ENCODE measurements around the gene NCSTN. TPM values are rescaled to one million over a fixed set of nuclear protein-coding genes. Genes with fewer than 3 reads are reported as not detected.

NCSTN gene
- polyA plus RNA-seq, 3 donors: 125 to 238 (median 145) TPM

GRCh38 chr1:160374306-160375110, 31.3 kb downstream of the NCSTN start:
- intact Hi-C loops (cut with micrococcal nuclease): loop anchor here in 1 of 2 donors (5.0 kb wide), 2 partner anchors 37 to 182 kb away; partner anchors contain the start of gene CASQ1
- H3K36me3 Mint-ChIP-seq: no peaks in the 10 kb centered on the region
- no peaks in the 10 kb centered on the region for H3K36me3 ChIP-seq (replicated peaks in 1 of 2; ENCODE audit: control insufficient read depth in 1 of 2, insufficient read depth in 2 of 2, low read length in 2 of 2)
- no peaks in the 10 kb centered on the region for H4K20me1 ChIP-seq (ENCODE audit: insufficient read depth, low read length)
- H3K27me3 ChIP-seq (ENCODE audit: control insufficient read depth in 2 of 2, insufficient read depth in 2 of 2, low read length in 2 of 2): no peaks in the 10 kb centered on the region
- peak overlapping the region; percentile 78 for H2AFZ ChIP-seq (ENCODE audit: insufficient read depth, low read depth, low read length, poor library complexity, severe bottlenecking)
- no peak for TF ChIP-seq CTCF (IDR thresholded peaks at IDR 0.05)
- H3K4me2 ChIP-seq (replicated peaks; ENCODE audit: extremely low read depth, low read length, poor library complexity, severe bottlenecking): peak overlapping the region; percentile 74
- no peak overlapping the region for H3K4me3 Mint-ChIP-seq
- peaks cover 39% of the 10 kb centered on the region for H3K4me1 Mint-ChIP-seq
- peak overlapping the region in 5 of 7 donors; percentile 10 to 95 (median 73) for H3K27ac Mint-ChIP-seq
- no peak overlapping the region for H3K9ac ChIP-seq (ENCODE audit: insufficient read depth, low read length, poor library complexity, severe bottlenecking)
- peaks cover 3 to 8% (median 5%) of the 10 kb centered on the region in 3 donors for H3K27me3 Mint-ChIP-seq (ENCODE audit: low read depth in 3 of 3)
- peaks cover 28 to 37% of the 10 kb centered on the region in 2 donors for H3K4me1 ChIP-seq (ENCODE audit: control insufficient read depth in 1 of 2, insufficient read depth in 2 of 2, low read length in 2 of 2)
- no peaks in the 10 kb centered on the region for H3K79me2 ChIP-seq (ENCODE audit: insufficient read depth, low read length)
- peak overlapping the region; percentile 50 to 75 for H3K27ac ChIP-seq (ENCODE audit: low read depth in 1 of 2, low read length in 2 of 2)
- H3K4me3 ChIP-seq (replicated peaks in 1 of 3; ENCODE audit: low read depth in 2 of 3, low read length in 3 of 3): peak overlapping the region in 1 of 3 experiments; percentile 30
- H3K9me3 Mint-ChIP-seq: peaks cover 0 to 2% (median 0%) of the 10 kb centered on the region in 7 donors
- 81% methylated on average over 6 of the region's 6 CpGs for WGBS (ENCODE audit: insufficient coverage)
- no peak for DNase-seq
- H3K9me3 ChIP-seq (replicated peaks in 1 of 2; ENCODE audit: control insufficient read depth in 1 of 2, insufficient read depth in 1 of 2, low read length in 2 of 2): no peaks in the 10 kb centered on the region

DNA sequence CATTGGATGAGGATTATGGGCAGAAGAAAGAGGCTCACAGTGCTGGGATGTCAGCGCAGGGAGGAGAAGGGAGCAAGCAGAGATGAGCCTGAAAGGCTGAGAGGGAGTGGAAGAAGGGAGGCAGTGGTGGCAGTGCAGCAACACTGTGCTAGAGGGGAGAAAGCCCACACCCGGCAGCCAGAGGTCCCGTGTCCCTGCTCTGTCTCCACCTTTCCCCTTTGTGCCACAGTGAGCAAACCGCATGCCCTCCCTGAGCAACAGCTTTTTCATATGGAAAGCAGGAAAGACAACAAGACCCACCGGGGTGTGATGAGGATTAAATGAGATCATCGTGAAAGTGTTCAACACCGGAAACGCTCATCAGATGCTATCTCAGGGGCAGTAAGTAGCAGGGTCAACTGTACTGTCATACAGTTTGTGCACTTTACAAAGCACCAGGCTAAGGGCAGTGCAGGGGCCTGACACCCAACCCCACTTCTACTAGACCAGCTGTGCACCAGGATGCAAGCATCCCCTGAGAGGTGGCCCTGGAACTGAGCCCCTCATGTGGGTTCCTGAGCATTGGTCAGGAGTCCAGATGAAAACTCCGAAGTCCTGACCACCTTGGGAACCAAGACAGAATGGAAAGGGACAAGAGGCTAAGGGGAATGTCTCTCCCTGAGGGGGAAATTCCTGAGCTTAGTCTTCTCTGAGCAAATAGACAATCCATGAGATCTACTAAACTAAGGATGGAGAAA, 32.8 kb downstream of the NCSTN start:
- Histone ChIP-seq H3K4me1 (ENCODE audit: control insufficient read depth in 1 of 2, insufficient read depth in 2 of 2, low read length in 2 of 2) (peaks cover 28 to 37% of the 10 kb centered on the region in 2 donors), H4K20me1 (ENCODE audit: insufficient read depth, low read length) (no peaks in the 10 kb centered on the region), H3K27me3 (ENCODE audit: control insufficient read depth in 2 of 2, insufficient read depth in 2 of 2, low read length in 2 of 2) (no peaks in the 10 kb centered on the region), H3K79me2 (ENCODE audit: insufficient read depth, low read length) (no peaks in the 10 kb centered on the region), H3K4me3 (replicated peaks in 1 of 3; ENCODE audit: low read depth in 2 of 3, low read length in 3 of 3) (peak overlapping the region in 1 of 3 experiments; percentile 66), H2AFZ (ENCODE audit: insufficient read depth, low read depth, low read length, poor library complexity, severe bottlenecking) (peak overlapping the region; percentile 78), H3K36me3 (replicated peaks in 1 of 2; ENCODE audit: control insufficient read depth in 1 of 2, insufficient read depth in 2 of 2, low read length in 2 of 2) (no peaks in the 10 kb centered on the region), H3K27ac (ENCODE audit: low read depth in 1 of 2, low read length in 2 of 2) (peak overlapping the region; percentile 50 to 75), H3K4me2 (replicated peaks; ENCODE audit: extremely low read depth, low read length, poor library complexity, severe bottlenecking) (peak overlapping the region; percentile 74), H3K9ac (ENCODE audit: insufficient read depth, low read length, poor library complexity, severe bottlenecking) (peak overlapping the region; percentile 28), H3K9me3 (replicated peaks in 1 of 2; ENCODE audit: control insufficient read depth in 1 of 2, insufficient read depth in 1 of 2, low read length in 2 of 2) (no peaks in the 10 kb centered on the region)
- peak overlapping the region; percentile 82 to 95 (median 94) for H3K27ac Mint-ChIP-seq
- 12% methylated on average over 3 of the region's 9 CpGs for WGBS (ENCODE audit: insufficient coverage)
- peak in 1 of 3 donors; percentile 30 for DNase-seq
- intact Hi-C loops (cut with micrococcal nuclease): loop anchor here in 1 of 2 donors (5.0 kb wide), 2 partner anchors 39 to 184 kb away; partner anchors contain the start of gene CASQ1
- peaks cover 39% of the 10 kb centered on the region for H3K4me1 Mint-ChIP-seq
- no peaks in the 10 kb centered on the region for H3K9me3 Mint-ChIP-seq
- H3K27me3 Mint-ChIP-seq (ENCODE audit: low read depth in 3 of 3): peaks cover 1 to 6% (median 5%) of the 10 kb centered on the region in 3 donors
- no peak for TF ChIP-seq CTCF (IDR thresholded peaks at IDR 0.05)
- H3K4me3 Mint-ChIP-seq: peak overlapping the region; percentile 71 to 86
- H3K36me3 Mint-ChIP-seq: no peaks in the 10 kb centered on the region

All from CD14-positive monocyte (primary cell).